ENCODE results near the gene OR52B4.
A peak's percentile ranks its signal among the peaks of the same experiment; 100 is the strongest.
"Not testable (repeated sequence)": the region's sequence is repeated elsewhere in the genome, so short reads cannot be mapped to it uniquely, and the experiment has no call there.

OR52B4 gene

GRCh38 chr11:4368286-4368685, at the start of gene OR52B4:
OR52B4 (minus strand) TSS chr11:4368386; CDS start chr11:4368295, 91 bp downstream.
- DNase-seq (ENCODE audit: low read depth in 2 of 2), result no peak

GRCh38 chr11:4416816-4417215, 48.6 kb upstream of the OR52B4 start:
- no peak for DNase-seq (ENCODE audit: low read depth in 2 of 2)

- no peak for DNase-seq (ENCODE audit: low read depth in 2 of 2)
Measured at GRCh38 chr11:4416306-4416705, 48.1 kb upstream of the OR52B4 start.

GRCh38 chr11:4406206-4406605, 38.0 kb upstream of the OR52B4 start:
- DNase-seq (ENCODE audit: low read depth in 2 of 2), result not testable (repeated sequence)

- DNase-seq (ENCODE audit: low read depth in 2 of 2), result no peak
Measured at GRCh38 chr11:4393858-4394223, 25.7 kb upstream of the OR52B4 start.

GRCh38 chr11:4393209-4393857, 25.1 kb upstream of the OR52B4 start, which contains the start of gene TRIM21:
TRIM21 (minus strand) TSS chr11:4393702; CDS start chr11:4390409, 3,293 bp downstream.
- peak; percentile 70 to 81 for DNase-seq (ENCODE audit: low read depth in 2 of 2)

- no peak for DNase-seq (ENCODE audit: low read depth in 2 of 2)
Measured at GRCh38 chr11:4388221-4388620, 20.0 kb upstream of the OR52B4 start.

GRCh38 chr11:4385978-4386740, 18.0 kb upstream of the OR52B4 start:
- DNase-seq (ENCODE audit: low read depth in 2 of 2), result no peak

GRCh38 chr11:4381901-4382300, 13.7 kb upstream of the OR52B4 start:
- DNase-seq (ENCODE audit: low read depth in 2 of 2), result no peak

GRCh38 chr11:4375431-4376140, 7.4 kb upstream of the OR52B4 start:
- no peak for DNase-seq (ENCODE audit: low read depth in 2 of 2)

- DNase-seq (ENCODE audit: low read depth in 2 of 2), result no peak
Measured at GRCh38 chr11:4370166-4370565, 2.0 kb upstream of the OR52B4 start.

- not testable (repeated sequence) for DNase-seq (ENCODE audit: low read depth in 2 of 2)
Measured at GRCh38 chr11:4348142-4348541, 20.0 kb downstream of the OR52B4 start.

- not testable (repeated sequence) for DNase-seq (ENCODE audit: low read depth in 2 of 2)
Measured at GRCh38 chr11:4345366-4345765, 22.8 kb downstream of the OR52B4 start.

- not testable (repeated sequence) for DNase-seq (ENCODE audit: low read depth in 2 of 2)
Measured at GRCh38 chr11:4334356-4334755, 33.8 kb downstream of the OR52B4 start.
